Upper lobe of left lung (tissue), 6 donors: ENCODE data around the gene TLN1. TPM values are rescaled to one million over a fixed set of nuclear protein-coding genes. Genes with fewer than 3 reads are reported as not detected.

Source experiments
- ATAC-seq, 2 donors: fragments of 200-7000 bp; cut with Tn5 transposase; one replicate each; pipeline ENCODE4 v1.9.1; 2022; ENCODE audit warnings: mild to moderate bottlenecking in 2 of 2, moderate library complexity in 2 of 2; ENCODE audit not compliant: low FRiP score in 2 of 2
- DNase-seq, 2 donors: peaks; one replicate each; pipeline ENCODE4 v3.0.0-alpha.2; 2019 to 2020
- H3K27ac ChIP-seq, 4 donors: fragments of 200-600 bp; sonication (generic); one replicate each; pipeline ENCODE4 v1.5.1; 2016 to 2019
- H3K27me3 ChIP-seq, 4 donors: fragments of 200-600 bp; sonication (generic); one replicate each; pipeline ENCODE4 v1.5.1; 2017 to 2019
- H3K36me3 ChIP-seq, 4 donors: fragments of 200-600 bp; sonication (generic); one replicate each; pipeline ENCODE4 v1.5.1; 2016 to 2019
- H3K4me1 ChIP-seq, 4 donors: fragments of 200-600 bp; sonication (generic); one replicate each; pipeline ENCODE4 v1.5.1; 2018 to 2019
- H3K4me3 ChIP-seq, 4 donors: fragments of 200-600 bp; sonication (generic); one replicate each; pipeline ENCODE4 v1.5.1; 2017 to 2019; ENCODE audit warnings: mild to moderate bottlenecking in 2 of 4, moderate library complexity in 1 of 4
- H3K9me3 ChIP-seq, 4 donors: fragments of 200-600 bp; sonication (generic); one replicate each; pipeline ENCODE4 v1.5.1; 2018 to 2019
- CTCF ChIP-seq, 6 experiments: fragments of 450-650 bp in 4 of 6; fragments of 200-600 bp in 2 of 6; sonication (generic) in 2 of 6; IDR thresholded peaks; one replicate each; pipeline ENCODE4 v1.5.1; 2016 to 2019; ENCODE audit warnings: antibody characterized with exemption in 6 of 6
- EP300 ChIP-seq, 4 donors: sonication (generic); formaldehyde crosslinking; IDR thresholded peaks; one replicate each; pipeline ENCODE4 v1.5.1; 2017; ENCODE audit warnings: antibody characterized with exemption in 4 of 4, control low read depth in 2 of 4
- POLR2A ChIP-seq, 4 donors: fragments of 450-650 bp; IDR thresholded peaks; one replicate each; pipeline ENCODE4 v1.5.1; 2016 to 2017; ENCODE audit warnings: antibody characterized with exemption in 4 of 4, mild to moderate bottlenecking in 2 of 4
- POLR2AphosphoS5 ChIP-seq, 2 donors: sonication (generic); formaldehyde crosslinking; IDR thresholded peaks; one replicate each; pipeline ENCODE4 v1.5.1; 2017; ENCODE audit warnings: antibody characterized with exemption in 2 of 2
- WGBS, 2 donors: methylation state at CpG; one replicate each; pipeline ENCODE4 v1.1.5; 2017 to 2018; 5-methylcytosine and 5-hydroxymethylcytosine counted together
- total RNA-seq, 6 donors: library from RNA; depleted of rRNA in 4 of 6; stranded (reverse); fragments of >200 nt in 4 of 6; gene quantifications; one replicate each; pipeline versions ENCODE4 v1.1.0 to v1.2.1, GENCODE V29; 2016 to 2021
- donor health status: DM: no; HTN: no; CAD: no; lungs with moderate emphysema.
- donor health status: DM: no; HTN: yes; CAD: no; lungs with severe emphysema.

The TLN1 gene
- total RNA-seq, 6 donors from 2014 or later, result 237 to 557 (median 325) TPM

- Histone ChIP-seq H3K9me3 (no peaks in the 10 kb centered on the region), H3K36me3 (peaks cover 0 to 14% (median 8%) of the 10 kb centered on the region in 4 donors), H3K27ac (peak overlapping the region; percentile 77 to 93 (median 89)), H3K4me1 (peaks cover 3 to 38% (median 24%) of the 10 kb centered on the region in 4 donors), H3K4me3 (no peak overlapping the region), H3K27me3 (no peaks in the 10 kb centered on the region)
- DNase-seq (no peak), ATAC-seq (no peak)
- TF ChIP-seq POLR2AphosphoS5 (IDR thresholded peaks at IDR 0.05) (no peak), EP300 (IDR thresholded peaks at IDR 0.05) (no peak), CTCF (IDR thresholded peaks at IDR 0.05) (no peak), POLR2A (IDR thresholded peaks at IDR 0.05) (no peak)
- 81 to 84% methylated on average over 13 of the region's 13 CpGs for WGBS, 2 donors
These were observed 40.2 kb downstream of the TLN1 start for GRCh38 chr9:35691757-35692301.

GRCh38 chr9:35691334-35691650 is 40.7 kb downstream of the TLN1 start:
- H3K4me3 ChIP-seq, result peak overlapping the region; percentile 64 to 79 (median 74)
- peak; percentile 22 to 60 for ATAC-seq
- no peak for DNase-seq
- 17 to 19% methylated on average over 10 of the region's 10 CpGs for WGBS, 2 donors
- peak overlapping the region; percentile 77 to 93 (median 89) for H3K27ac ChIP-seq
- H3K4me1 ChIP-seq, result peaks cover 3 to 33% (median 18%) of the 10 kb centered on the region in 4 donors
- no peaks in the 10 kb centered on the region for H3K9me3 ChIP-seq
- H3K27me3 ChIP-seq, result no peaks in the 10 kb centered on the region
- TF ChIP-seq POLR2AphosphoS5 (IDR thresholded peaks at IDR 0.05) (no peak), EP300 (IDR thresholded peaks at IDR 0.05) (no peak), CTCF (IDR thresholded peaks at IDR 0.05) (no peak), POLR2A (IDR thresholded peaks at IDR 0.05) (no peak)
- H3K36me3 ChIP-seq, result peaks cover 0 to 11% (median 5%) of the 10 kb centered on the region in 4 donors

- no peaks in the 10 kb centered on the region for H3K9me3 ChIP-seq
- 0% methylated on average over 22 to 32 of the region's 61 CpGs for WGBS, 2 donors
- peaks cover 0 to 6% (median 2%) of the 10 kb centered on the region in 4 donors for H3K36me3 ChIP-seq
- H3K4me3 ChIP-seq, result peak overlapping the region; percentile 64 to 79 (median 74)
- DNase-seq, result peak; percentile 67 to 94
- peak overlapping the region; percentile 77 to 93 (median 89) for H3K27ac ChIP-seq
- peak; percentile 31 to 52 for TF ChIP-seq POLR2AphosphoS5 (IDR thresholded peaks at IDR 0.05)
- TF ChIP-seq POLR2A (IDR thresholded peaks at IDR 0.05), result peak in 1 of 4 donors; percentile 58
- no peak for TF ChIP-seq EP300 (IDR thresholded peaks at IDR 0.05)
- no peak for TF ChIP-seq CTCF (IDR thresholded peaks at IDR 0.05)
- peak; percentile 84 for ATAC-seq
- peaks cover 3 to 31% (median 14%) of the 10 kb centered on the region in 4 donors for H3K4me1 ChIP-seq
- H3K27me3 ChIP-seq, result no peaks in the 10 kb centered on the region
These were observed 41.2 kb downstream of the TLN1 start for GRCh38 chr9:35690614-35691333.

- ATAC-seq, result no peak
- 5% methylated on average over 18 of the region's 21 CpGs; no CpG with 5 or more reads in 1 of the 2 donors for WGBS, 2 donors
- H3K27me3 ChIP-seq, result no peaks in the 10 kb centered on the region
- peaks cover 3 to 29% (median 14%) of the 10 kb centered on the region in 4 donors for H3K4me1 ChIP-seq
- H3K36me3 ChIP-seq, result peaks cover 0 to 7% (median 2%) of the 10 kb centered on the region in 4 donors
- no peak for DNase-seq
- TF ChIP-seq EP300 (IDR thresholded peaks at IDR 0.05) (no peak), CTCF (IDR thresholded peaks at IDR 0.05) (no peak), POLR2AphosphoS5 (IDR thresholded peaks at IDR 0.05) (no peak), POLR2A (IDR thresholded peaks at IDR 0.05) (no peak)
- H3K4me3 ChIP-seq, result peak overlapping the region; percentile 64 to 79 (median 74)
- H3K9me3 ChIP-seq, result no peaks in the 10 kb centered on the region
- peak overlapping the region; percentile 77 to 93 (median 89) for H3K27ac ChIP-seq
These were observed 41.7 kb downstream of the TLN1 start for GRCh38 chr9:35690294-35690613.
